ENCODE measurements around the gene BABAM2. TPM values are rescaled to one million over a fixed set of nuclear protein-coding genes. Genes with fewer than 3 reads are reported as not detected.

The BABAM2 gene
- total and polyA plus RNA-seq, 9 of the 15 experiments (the other 6 are each of a cell fraction or from before 2014, with no cell fraction given): 10.9 to 37.4 (median 25.6) TPM

- TF ChIP-seq MGA (IDR thresholded peaks at IDR 0.05): peak; percentile 90
- peak; percentile 99 for TF ChIP-seq ATF7 (IDR thresholded peaks at IDR 0.05)
- peak; percentile 66 for TF ChIP-seq EP400 (IDR thresholded peaks at IDR 0.05)
- TF ChIP-seq NFRKB (IDR thresholded peaks at IDR 0.05; ENCODE audit: low read depth): 0 out of 2 replicates have a peak, but pooled peaks have one; percentile 33
- TF ChIP-seq ZEB2 (IDR thresholded peaks at IDR 0.05): peak; percentile 51; the same call in 1 of the 2 replicates
- TF ChIP-seq USF1 (CRISPR knock-in tag; IDR thresholded peaks at IDR 0.05): peak; percentile 60
- 0 out of 2 replicates have a peak, but pooled peaks have one; percentile 34 for TF ChIP-seq ZNF354B (CRISPR knock-in tag; IDR thresholded peaks at IDR 0.05)
- peak; percentile 73 for TF ChIP-seq HMGN3 (IDR thresholded peaks at IDR 0.05; ENCODE audit: borderline replicate concordance, extremely low read depth, insufficient read length, low read depth, low read length)
- TF ChIP-seq HCFC1 (IDR thresholded peaks at IDR 0.05; ENCODE audit: low read depth, low read length): no peak
- 0 out of 2 replicates have a peak, but pooled peaks have one; percentile 51 for TF ChIP-seq CLOCK (CRISPR knock-in tag; IDR thresholded peaks at IDR 0.05; ENCODE audit: borderline replicate concordance)
Observed at GRCh38 chr2:28359222-28360057, 468.9 kb downstream of the BABAM2 start (continued).
